HL-60/S4 (cell line): ENCODE measurements around the gene MDH1.

Experiments
- in situ Hi-C: fragments of 300-500 bp; cut with MboI; formaldehyde crosslinking; loops from 2 replicates; pipeline ENCODE4 v1.14.3; 2022; ENCODE audit warnings: low sequenced_read_pairs

Gene MDH1

DNA sequence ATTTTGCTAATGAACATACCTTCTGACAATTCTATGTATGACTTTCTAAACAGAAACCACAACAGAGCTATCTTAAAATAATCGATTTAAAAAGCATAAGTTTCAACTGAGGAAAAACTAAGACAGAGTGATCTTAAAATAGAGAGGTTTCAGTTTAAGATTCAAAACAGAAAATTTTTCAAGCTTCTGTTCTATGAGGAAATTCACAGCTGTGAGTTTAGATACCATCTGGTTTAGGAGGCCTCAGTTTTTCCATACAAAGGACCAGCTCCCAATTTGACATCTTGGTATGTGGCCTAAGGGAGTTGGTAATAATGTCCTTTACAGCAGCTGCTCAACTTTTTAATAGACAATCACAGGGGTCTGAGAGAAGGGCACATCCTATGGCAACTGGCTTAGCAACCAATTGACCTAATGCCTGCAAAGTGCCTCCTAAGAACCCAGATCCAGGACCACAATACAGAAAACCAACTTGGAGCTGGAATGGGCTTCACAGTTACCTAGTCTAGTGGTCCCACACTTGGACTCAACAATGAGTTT is 39.7 kb downstream of the MDH1 start:
- in situ Hi-C loops, result no loop called here

DNA sequence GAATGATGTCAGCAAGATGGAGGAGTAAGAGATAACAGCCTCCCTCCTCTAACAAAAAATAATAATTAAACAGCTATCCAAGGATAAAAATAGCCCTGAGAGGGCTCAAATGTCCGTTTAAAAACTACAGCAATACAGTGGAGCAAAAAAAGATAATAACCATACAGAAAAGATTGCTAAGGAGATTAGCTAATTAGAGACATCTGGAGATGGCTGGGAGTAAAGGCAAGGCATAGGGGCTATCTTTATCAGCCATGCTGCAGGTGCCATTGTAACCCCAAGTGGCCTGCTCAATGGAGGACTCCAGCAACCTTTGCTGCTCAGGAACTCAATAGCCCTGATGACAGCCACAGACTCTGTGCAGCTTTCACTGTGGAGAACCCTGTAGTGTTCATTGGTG is 42.7 kb downstream of the MDH1 start:
- in situ Hi-C loops, result no loop called here

DNA sequence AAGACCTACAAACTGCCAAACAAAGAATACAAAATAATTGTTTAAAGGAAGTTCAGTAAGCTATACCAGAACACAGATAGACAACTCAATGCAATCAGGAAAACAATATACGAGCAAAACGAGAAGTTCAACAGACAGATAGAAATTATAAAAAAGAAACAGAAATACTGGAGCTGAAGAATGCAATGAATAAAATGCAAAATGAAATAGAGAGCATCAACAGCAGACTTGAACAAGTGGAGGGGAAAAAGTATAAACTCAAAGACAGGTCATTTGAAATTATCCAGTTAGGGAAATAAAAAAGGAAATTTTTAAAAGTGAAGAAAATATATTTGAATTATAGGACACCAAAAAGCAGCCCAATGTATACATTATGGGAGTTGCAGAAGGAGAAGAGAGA is 43.6 kb downstream of the MDH1 start:
- in situ Hi-C loops, result no loop called here

DNA sequence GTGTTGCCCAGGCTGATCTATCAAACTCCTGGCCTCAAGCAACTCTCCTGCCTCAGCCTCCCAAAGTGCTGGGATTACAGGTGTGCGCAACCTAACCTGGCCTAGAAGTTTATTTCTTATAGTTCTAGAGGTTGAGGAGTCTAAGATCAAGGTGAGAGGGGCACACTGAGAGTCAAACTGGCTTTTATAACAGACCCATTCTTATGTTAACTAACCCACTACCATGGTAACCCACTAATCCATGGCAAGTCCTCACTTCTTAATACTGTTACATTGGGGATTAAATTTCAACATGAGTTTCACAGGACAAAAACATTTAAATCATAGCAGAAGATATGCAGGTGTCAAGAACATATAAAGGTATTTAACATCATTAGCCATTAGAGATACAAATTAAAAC is 50.6 kb downstream of the MDH1 start:
- in situ Hi-C loops, result no loop called here

DNA sequence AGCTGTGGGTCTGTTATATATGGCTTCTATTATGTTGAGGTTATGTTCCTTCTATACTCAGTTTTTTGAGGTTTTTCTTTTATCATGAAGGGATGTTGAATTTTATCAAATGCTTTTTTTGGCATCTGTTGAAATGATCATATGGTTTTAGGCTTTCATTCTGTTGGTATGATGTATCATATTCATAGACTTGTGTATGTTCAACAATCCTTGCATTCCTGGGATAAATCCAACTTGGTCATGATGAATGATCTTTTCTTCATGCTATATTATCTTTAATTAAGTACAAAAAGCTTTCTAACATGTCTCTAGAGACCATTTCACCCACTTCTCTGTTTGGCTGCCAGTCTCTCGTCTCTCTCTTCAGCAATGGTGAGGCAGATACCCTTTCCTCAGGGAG is 54.2 kb downstream of the MDH1 start:
- in situ Hi-C loops, result no loop called here

DNA sequence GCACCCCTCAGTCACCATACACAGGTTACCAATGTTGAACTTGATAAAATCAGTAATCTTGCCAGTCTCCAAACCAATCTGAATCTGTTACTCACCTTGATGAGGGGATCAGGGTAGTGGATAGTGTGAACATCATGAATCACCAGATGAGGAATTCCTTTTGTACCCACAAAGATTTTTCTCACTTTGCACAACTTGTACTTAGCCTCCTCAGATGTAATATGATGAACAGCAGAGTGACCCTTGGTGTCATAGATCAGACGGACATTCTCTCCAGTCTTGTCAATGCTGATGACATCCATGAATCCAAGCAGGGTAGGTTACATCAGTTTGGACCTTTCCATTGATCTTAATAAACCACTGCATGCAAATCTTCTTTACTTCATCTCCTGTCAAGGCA is 54.7 kb downstream of the MDH1 start:
- in situ Hi-C loops, result no loop called here

DNA sequence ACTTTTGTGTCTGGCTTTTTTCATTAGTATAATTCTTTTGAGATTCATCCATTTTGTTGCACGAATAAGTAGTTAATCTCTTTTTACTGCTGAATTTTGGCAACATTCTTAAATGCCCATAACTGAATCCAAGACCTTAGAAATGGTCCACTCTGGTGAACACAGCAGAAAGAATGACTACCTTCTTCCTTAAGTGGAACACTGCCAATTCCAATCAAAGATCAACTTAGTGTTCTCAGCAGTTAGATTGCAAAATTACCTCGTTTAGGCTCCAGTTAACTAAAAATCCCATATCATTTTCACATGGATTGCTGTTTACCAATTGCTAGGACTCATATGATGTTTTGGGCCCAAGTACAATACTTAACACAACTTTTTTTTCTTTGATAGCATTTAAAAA is 59.9 kb downstream of the MDH1 start:
- in situ Hi-C loops, result no loop called here

DNA sequence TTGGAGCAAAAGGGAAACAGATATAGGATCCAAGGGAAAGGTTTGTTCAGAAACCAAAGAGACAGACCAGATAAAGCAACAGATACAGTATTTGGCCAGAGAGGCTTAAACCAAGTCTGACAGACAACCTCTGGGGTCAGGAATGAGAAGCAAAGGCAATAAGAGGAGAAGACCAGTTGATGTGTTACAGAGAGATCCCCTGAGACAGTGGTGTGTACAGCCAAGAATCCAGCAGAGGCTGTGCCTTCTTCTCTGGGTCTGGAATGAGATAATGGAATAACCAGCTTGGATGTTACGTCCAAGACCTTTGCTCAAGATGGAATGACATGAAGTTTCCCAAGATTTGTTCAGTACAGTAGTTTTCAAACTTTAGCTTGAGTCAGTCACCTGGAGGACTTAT is 61.1 kb downstream of the MDH1 start:
- in situ Hi-C loops, result no loop called here

DNA sequence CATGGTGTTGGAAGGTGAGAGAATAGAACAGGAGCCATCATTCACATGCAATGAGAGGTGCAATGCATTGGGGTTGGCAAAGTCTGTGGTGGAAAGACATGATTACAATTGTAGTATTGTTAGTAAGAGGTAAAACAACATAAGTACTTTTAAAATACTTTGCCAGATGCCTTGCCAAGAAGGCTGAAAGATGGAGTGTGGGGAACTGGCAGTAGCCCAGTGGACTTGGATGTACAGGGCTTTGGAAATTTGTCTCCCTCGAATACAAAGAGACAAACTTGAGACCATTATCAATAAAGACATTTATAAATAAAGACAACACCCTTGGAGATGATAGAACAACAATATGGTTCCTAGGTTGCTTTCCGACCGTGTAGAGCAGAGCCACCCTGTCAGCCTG is 62.0 kb downstream of the MDH1 start:
- in situ Hi-C loops, result no loop called here

DNA sequence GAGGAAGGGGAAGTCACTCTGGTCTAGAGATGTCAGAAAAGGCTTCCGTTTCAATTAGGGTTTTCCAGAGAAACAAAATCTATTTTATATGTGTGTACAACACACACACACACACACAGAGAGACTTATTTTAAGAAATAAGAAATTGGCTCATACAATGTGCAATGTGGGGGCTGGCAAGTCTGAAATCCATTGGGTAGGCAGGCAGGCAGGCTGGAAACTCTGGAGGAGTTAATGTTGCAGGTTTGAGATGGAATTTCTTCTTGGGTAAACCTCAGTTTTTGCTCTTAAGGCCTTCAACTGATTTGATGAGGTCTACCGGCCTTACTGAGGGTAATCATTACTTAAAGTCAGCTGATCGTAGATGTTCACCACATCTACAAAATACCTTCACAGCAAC is 62.6 kb downstream of the MDH1 start:
- in situ Hi-C loops, result no loop called here

DNA sequence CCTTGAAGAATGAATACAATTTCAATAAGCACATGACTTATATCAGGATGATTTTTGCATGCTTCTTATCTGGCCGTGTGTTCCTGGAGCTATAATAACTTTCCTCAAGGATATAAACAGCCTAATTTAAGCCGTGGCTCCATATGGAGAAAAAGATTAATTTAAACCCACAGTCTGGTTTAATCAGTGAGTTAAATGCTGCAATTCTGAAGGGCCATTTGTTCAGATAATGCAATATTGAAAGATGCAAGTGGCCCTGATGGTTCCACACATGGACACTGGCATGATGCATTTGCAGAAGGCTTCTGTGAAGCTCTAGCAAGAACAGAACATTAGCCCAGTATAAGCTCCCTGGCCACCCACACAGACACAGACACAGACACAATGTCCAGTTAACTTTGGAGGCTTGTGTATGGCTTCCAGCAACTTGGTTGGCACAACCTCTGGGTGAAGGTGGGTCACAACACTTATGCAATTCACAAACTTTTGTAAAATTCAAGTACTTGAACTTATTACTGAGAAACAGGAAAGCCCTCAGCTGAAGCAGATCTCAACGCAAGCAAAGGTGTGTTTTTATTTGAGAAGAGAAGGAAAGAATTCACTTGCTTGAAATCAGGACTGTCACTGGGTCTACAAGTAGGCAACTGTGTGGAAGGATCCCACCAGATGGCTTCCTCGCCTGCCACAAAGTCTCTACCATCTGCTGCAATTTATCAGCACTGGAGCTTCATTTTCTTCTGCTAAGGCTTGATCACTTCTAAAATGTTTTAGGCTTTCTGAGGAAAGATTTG is 63.3 kb downstream of the MDH1 start:
- in situ Hi-C loops, result no loop called here

DNA sequence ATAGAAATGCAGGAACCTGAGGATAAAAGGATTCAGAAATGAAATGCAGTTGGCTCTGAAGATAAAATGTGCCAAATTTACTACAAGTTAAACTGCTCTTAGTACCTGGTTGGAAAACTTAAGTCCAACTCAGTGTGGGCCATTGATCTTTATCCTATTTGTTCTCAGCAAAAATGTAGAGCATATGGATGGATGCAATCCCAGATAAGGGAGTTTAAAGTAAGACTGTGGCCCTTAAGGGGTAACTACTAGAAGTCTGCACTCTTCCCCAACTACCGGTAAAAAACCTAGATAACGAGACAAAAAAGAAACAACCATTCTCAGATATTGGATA is 63.9 kb downstream of the MDH1 start:
- in situ Hi-C loops, result no loop called here

DNA sequence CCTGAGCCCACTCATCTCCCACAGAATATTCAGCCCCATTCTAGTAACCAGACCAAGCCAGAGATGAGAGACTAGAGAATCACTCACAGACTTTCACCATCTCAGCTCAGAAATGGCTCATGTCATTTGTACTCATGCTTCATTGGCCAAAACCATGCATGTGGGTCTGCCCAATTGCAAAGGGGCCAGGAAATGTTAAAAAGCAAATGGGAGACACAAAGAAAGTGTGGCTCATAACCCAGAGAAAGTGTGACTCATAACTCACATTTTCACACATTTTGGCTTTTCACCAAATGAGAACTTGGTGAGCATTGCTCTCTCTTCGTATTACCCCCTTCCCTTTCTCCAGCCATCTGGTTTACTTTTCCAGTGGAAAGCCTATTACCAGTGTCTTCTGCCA is 66.2 kb downstream of the MDH1 start:
- in situ Hi-C loops, result no loop called here
